ENCODE measurements around the gene CBX4. TPM values are rescaled to one million over a fixed set of nuclear protein-coding genes. Genes with fewer than 3 reads are reported as not detected.

The CBX4 gene
- total RNA-seq, 6 experiments from 2014 or later, result 18.2 to 20.2 (median 19.3) TPM

DNA sequence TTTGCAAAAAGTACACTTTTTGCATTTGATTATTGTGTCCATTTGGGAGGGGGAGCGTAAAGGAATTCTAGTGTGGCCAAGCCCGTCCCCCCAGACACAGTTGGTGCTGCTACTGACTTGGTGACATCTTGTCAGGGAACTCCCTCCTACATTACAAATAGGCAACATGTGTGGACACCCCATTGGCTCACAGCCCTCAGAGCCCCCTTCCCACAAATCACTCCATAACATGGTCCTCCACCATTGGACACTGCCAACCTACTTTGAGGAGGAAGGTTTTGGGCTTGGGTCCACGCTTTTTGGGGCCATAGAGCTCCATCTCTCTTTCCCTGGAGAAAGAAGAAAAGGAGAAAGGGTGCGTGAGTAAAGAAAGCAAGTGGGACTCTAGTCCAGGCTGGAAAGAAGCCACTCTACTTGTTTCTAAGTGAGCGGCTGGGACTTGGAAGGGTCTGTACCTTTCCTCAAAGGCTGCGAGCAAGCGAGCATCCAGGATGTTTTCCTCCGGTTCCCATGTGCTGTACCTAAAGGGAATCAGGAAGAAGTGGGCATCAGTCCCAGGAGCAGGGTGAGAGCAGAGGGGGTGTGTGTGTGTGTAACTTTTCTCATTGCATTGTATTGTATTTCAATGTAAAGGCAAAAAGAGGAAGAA lies 43.3 kb downstream of the CBX4 start:
- Mint-ChIP-seq H3K9me3 (no peaks in the 10 kb centered on the region), H3K4me1 (ENCODE audit: low read depth) (peaks cover 38% of the 10 kb centered on the region), H3K27me3 (ENCODE audit: insufficient read depth) (peaks cover 34% of the 10 kb centered on the region), H3K36me3 (ENCODE audit: low read depth) (0 out of 2 replicates have a peak, but pooled peaks cover 4% of the 10 kb centered on the region), H3K27ac (peak overlapping the region; percentile 42), H3K4me3 (peak overlapping the region; percentile 91)
- DNase-seq, result no peak
- no peak for TF ChIP-seq CTCF (IDR thresholded peaks at IDR 0.05)

DNA sequence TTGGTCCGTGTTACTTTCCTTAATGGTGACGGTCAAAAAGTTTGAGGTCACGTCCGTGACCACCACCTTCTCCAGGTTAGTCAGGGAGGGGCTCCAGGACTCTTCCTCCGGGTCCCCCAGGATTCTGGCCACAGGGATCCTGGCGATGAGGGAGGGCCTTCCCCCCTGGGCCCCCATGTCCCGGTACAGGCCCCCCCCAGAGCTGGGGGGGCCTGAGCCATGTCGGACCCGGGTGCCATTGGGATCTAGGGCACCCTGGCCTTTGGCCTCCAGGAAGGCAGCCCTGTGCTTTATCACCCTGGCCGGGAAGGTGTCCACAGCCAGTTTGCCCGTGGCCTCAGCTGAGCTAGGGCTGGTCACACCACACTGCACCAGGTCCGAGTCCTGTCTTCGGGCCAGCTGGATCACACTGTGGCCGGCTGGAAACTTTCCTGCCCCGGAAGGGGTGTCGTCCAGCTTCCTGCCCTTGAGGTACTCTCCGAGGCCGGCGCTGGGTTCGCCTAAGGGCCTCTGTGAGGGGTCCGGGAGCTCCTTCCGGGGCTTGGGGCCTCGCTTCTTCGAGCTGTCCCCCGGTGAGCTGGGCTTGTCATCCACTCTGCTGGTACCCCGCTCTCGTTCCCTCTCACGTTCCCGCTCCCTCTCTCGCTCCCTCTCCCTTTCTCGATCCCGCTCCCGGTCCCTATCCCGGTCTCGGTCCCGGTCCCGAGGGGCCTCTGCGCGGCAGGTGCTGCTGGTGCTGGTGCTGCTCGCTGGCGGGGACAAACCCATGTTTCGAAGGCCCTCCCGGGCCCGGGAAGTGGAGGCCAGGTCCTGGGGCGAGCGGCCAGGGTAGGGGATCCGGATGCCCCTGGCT lies 44.4 kb downstream of the CBX4 start:
- TF ChIP-seq CTCF (IDR thresholded peaks at IDR 0.05), result no peak
- Mint-ChIP-seq H3K36me3 (ENCODE audit: low read depth) (no peaks in the 10 kb centered on the region), H3K27me3 (ENCODE audit: insufficient read depth) (peaks cover 26% of the 10 kb centered on the region), H3K4me1 (ENCODE audit: low read depth) (peaks cover 31% of the 10 kb centered on the region), H3K27ac (no peak overlapping the region), H3K4me3 (no peak overlapping the region), H3K9me3 (no peaks in the 10 kb centered on the region)
- no peak for DNase-seq

- peaks cover 26% of the 10 kb centered on the region for H3K4me1 Mint-ChIP-seq (ENCODE audit: low read depth)
- H3K4me3 Mint-ChIP-seq, result peak overlapping the region; percentile 83
- no peak for TF ChIP-seq CTCF (IDR thresholded peaks at IDR 0.05)
- H3K36me3 Mint-ChIP-seq (ENCODE audit: low read depth), result no peaks in the 10 kb centered on the region
- H3K27ac Mint-ChIP-seq, result peak overlapping the region; percentile 82
- peaks cover 19% of the 10 kb centered on the region for H3K27me3 Mint-ChIP-seq (ENCODE audit: insufficient read depth)
- DNase-seq, result no peak
- H3K9me3 Mint-ChIP-seq, result no peaks in the 10 kb centered on the region
Observed at GRCh38 chr17:79793924-79794304, 45.3 kb downstream of the CBX4 start.

DNA sequence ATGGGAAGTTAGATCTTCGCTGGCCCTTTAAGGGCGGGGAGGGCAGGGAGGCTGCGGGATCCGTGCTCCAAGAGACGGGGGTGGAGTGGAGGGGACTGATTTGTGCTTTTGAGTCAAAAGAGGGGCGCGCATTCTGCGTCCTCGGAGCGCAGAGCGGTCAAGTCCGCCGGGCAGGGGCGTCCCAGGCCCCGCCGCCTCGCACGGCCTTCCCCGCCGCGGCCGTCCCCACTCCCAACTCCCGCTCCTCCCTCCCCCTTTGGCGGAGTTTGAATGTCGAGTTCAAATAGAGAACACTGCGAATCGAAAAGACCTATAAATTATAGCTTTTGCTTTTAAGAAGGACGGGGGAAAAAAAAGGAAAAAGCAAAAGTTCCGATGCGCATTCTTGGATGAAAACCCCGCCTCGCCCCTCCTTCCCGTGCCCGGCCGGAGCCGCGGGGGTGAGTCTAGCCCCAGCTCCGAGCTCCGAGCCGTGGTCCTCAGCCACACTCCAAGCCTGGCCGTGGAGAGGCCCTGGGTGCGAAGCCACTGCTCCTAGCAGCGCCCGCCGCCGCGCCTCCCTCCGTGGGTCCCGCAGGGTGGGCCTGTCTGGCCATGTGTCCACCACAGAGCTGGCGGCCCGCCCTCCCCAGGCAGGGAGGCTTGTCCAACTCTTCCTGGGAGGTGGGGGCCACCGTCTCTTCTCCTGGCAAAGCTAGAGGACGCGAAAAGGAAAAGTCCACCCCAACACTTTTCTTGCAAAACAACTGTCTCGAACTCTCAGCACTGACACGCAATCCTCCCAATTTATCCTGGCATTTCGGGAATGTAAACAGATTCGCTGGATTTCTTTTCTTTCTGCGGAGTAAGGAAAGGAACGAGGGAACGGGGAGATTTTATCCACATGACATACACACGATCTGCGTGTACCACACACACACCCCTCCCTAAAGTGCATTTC lies 46.0 kb downstream of the CBX4 start:
- H3K27ac Mint-ChIP-seq, result peak overlapping the region; percentile 82
- no peaks in the 10 kb centered on the region for H3K36me3 Mint-ChIP-seq (ENCODE audit: low read depth)
- TF ChIP-seq CTCF (IDR thresholded peaks at IDR 0.05), result no peak
- H3K27me3 Mint-ChIP-seq (ENCODE audit: insufficient read depth), result peaks cover 19% of the 10 kb centered on the region
- DNase-seq, result peak; percentile 85
- H3K9me3 Mint-ChIP-seq, result no peaks in the 10 kb centered on the region
- peak overlapping the region; percentile 83 for H3K4me3 Mint-ChIP-seq
- H3K4me1 Mint-ChIP-seq (ENCODE audit: low read depth), result peaks cover 21% of the 10 kb centered on the region

DNA sequence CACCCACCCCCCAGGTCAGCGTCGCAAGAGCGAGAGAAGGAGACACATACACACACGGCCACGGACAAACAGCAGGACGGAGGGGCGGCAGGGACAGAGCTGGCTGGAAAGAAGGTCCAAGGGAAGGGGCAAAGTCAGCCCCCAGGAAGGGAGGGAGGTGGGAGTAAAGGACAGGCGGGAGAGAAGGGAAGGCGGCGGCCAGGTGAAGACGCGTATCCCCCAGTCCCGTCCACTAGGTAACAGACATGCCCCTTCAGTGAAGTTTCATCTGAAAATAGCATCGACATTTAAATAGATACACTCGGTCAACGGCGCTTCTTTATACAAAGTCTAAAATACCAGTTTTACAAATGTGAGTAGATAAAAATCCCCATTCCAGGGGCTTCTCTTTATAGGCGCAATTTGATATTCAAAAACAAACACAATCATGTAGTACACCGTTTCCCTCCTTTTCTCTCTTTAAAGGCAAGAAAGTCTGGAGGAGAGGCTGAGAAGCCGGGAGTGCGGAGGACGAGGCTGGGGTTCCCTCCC lies 46.8 kb downstream of the CBX4 start:
- Mint-ChIP-seq H3K27me3 (ENCODE audit: insufficient read depth) (peaks cover 20% of the 10 kb centered on the region), H3K4me3 (peak overlapping the region; percentile 83), H3K4me1 (ENCODE audit: low read depth) (peaks cover 21% of the 10 kb centered on the region), H3K9me3 (no peaks in the 10 kb centered on the region), H3K36me3 (ENCODE audit: low read depth) (no peaks in the 10 kb centered on the region), H3K27ac (no peak overlapping the region)
- no peak for DNase-seq
- no peak for TF ChIP-seq CTCF (IDR thresholded peaks at IDR 0.05)

Measured in HFFc6 (cell line).